Activated CD4-positive, alpha-beta T cell treated with anti-CD3 and anti-CD28 coated beads, Interleukin-2, Interleukin-6, amounts not matched to agents 100 ng/mL and 50 ng/mL, durations not matched to agents 16 hours and 8 hours (primary cell): Measurements from ENCODE around the gene FGF13.

Source experiments
- DNase-seq: peaks from one replicate; pipeline ENCODE4 v3.0.0-alpha.2; 2020

Gene FGF13

DNA sequence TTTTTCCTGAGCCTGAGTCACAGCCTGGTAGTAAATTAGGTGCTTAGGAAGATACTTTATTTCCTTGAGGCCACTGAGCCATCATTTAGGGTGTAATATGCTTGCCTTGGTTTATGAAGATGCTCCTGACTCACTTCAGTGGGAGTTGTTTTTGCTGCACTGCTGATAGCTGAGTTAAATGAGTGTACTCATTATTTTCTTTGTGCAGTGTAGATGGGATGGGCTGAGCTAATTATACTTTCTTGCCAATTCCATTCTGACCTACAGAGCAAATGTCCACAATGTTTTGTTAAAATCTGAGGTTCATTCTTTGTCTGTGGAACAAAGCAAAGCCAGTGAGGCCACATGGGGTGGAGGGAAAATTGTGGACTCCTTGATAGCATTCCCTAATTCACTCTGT, 60.0 kb downstream of the FGF13 start:
- DNase-seq, result no peak

DNA sequence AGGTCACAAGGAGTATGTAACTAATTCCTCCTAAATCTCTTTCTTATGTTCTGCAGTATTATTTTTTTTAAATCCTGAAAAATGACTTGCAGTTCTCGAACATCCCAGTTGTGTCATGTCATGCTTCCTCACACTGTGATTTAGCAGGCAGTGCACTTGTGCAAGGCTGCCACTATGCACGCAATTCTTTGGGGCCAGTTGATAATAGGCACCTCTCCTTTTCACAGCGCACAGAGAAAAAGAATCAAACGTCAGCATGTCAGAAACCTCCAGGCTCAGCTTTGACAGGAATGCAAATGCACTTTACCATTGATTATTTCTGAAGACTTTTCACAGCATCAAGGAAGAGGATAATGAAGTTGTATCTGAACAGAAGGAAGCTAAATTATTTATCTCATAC, 62.9 kb downstream of the FGF13 start:
- DNase-seq, result no peak

GRCh38 chrX:138638996-138639395, 72.5 kb downstream of the FGF13 start:
- DNase-seq, result no peak
